ENCODE data around the gene TMEM63A.

TMEM63A gene

GRCh38 chr1:225878282-225878681, 3.9 kb downstream of the TMEM63A start:
- H3K4me3 ChIP-seq (ENCODE audit: low read depth, low read length) = no peak overlapping the region
- no peak for TF ChIP-seq CTCF (conservative IDR thresholded peaks at IDR 0.05; ENCODE audit: low read depth, low read length)
- no peak for DNase-seq (ENCODE audit: low read depth)

- peak; percentile 57 for DNase-seq (ENCODE audit: low read depth)
- TF ChIP-seq CTCF (conservative IDR thresholded peaks at IDR 0.05; ENCODE audit: low read depth, low read length) = peak; percentile 71
- no peak overlapping the region for H3K4me3 ChIP-seq (ENCODE audit: low read depth, low read length)
These were observed 4.6 kb downstream of the TMEM63A start for GRCh38 chr1:225877580-225877979.

GRCh38 chr1:225876900-225877510, 5.2 kb downstream of the TMEM63A start:
- no peak overlapping the region for H3K4me3 ChIP-seq (ENCODE audit: low read depth, low read length)
- TF ChIP-seq CTCF (conservative IDR thresholded peaks at IDR 0.05; ENCODE audit: low read depth, low read length) = no peak
- DNase-seq (ENCODE audit: low read depth) = no peak

DNA sequence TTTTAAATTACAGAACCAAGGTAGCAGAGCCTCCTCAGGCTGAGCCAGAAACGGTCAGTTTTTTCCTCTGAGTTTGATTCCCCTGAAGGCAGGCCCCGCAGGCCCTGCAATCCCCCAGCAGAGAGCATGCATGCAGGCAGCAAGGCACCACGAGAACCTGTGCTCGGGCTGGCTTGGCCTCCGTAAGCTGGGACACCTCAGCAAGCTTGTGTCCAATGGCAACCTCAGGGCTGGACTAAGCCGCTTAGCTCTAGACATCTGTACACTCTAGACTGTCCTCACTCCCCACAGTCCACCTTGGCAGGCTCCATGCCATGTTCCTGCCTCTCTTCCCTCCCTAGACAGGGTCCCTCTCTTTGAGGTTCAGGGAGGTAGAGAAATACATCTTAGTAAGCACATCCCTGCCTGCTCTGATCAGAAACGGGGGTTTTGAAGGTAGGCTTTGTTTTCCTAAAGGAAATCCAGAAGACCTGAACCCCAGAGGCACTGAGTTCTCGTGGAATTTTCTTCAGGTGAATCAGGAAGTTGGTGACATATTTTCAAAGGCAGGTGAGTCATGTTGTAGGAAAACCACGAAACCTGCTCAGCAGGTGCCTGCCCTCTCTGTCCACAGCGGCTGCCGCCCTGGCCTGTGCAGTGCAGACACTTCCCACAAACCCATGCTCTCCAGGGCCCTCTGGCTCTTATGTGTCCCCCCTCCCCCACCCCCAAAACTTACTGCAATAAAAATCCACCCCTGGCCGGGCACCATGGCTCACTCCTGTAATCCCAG, 7.0 kb downstream of the TMEM63A start:
- DNase-seq (ENCODE audit: low read depth) = no peak
- no peak for TF ChIP-seq CTCF (conservative IDR thresholded peaks at IDR 0.05; ENCODE audit: low read depth, low read length)
- no peak overlapping the region for H3K4me3 ChIP-seq (ENCODE audit: low read depth, low read length)

DNA sequence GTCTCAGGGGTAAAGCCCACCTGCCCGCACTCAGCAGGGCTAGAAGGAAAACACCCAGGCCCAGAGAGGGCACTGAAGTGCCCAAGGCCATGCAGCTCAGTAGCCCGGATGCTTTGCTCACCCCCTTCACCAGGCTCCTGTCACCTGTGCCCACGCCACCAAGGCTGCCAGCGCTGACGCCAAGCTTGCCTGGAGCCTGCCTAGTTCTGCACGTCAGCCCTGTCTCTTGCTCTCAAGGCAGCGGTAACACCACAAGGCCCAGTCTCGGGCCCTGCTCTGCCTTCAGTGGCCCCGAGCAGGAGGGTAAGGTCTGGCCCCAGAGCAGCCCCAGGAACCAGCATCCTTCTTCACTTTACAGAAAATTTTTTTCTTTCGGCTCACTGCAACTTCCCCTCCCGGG, 7.7 kb downstream of the TMEM63A start:
- TF ChIP-seq CTCF (conservative IDR thresholded peaks at IDR 0.05; ENCODE audit: low read depth, low read length) = no peak
- DNase-seq (ENCODE audit: low read depth) = no peak
- no peak overlapping the region for H3K4me3 ChIP-seq (ENCODE audit: low read depth, low read length)

DNA sequence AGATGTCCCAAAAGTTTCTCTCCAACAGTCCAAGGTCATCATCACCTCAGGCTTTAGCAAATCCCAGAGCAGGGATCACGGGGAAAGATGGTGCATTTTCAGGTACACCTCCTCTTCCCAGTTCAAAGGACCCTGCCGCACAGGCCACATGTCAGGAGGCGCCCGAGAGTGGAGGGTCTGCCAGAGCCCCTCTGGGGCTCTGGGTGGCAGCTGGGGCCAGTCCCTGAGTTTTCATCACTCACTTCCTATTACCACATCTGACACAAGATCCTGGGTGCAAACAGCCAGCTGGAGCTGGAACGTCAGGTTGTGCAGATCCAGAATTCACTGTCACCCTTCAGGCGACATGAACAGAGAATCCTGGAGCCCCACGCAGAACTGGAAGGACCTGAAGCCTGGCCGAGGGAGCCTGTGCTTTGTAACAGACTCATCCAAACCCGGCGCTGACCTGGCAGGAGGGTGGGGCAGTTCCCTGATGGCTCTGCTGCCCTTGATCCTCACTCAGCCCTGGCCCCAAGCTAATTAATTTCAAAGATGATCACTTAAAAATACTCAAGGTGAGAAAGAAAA, 8.8 kb downstream of the TMEM63A start:
- DNase-seq (ENCODE audit: low read depth) = no peak
- TF ChIP-seq CTCF (conservative IDR thresholded peaks at IDR 0.05; ENCODE audit: low read depth, low read length) = no peak
- H3K4me3 ChIP-seq (ENCODE audit: low read depth, low read length) = no peak overlapping the region
